Eye (tissue), 1 donor: ENCODE results near the gene SMIM24.
"Not testable (repeated sequence)": the region's sequence is repeated elsewhere in the genome, so short reads cannot be mapped to it uniquely, and the experiment has no call there.

Source experiments
- DNase-seq: peaks from one replicate; pipeline ENCODE4 v3.0.0-alpha.2; 2015

Gene SMIM24

GRCh38 chr19:3513229-3514140 lies 33.2 kb upstream of the SMIM24 start:
- DNase-seq = no peak

DNA sequence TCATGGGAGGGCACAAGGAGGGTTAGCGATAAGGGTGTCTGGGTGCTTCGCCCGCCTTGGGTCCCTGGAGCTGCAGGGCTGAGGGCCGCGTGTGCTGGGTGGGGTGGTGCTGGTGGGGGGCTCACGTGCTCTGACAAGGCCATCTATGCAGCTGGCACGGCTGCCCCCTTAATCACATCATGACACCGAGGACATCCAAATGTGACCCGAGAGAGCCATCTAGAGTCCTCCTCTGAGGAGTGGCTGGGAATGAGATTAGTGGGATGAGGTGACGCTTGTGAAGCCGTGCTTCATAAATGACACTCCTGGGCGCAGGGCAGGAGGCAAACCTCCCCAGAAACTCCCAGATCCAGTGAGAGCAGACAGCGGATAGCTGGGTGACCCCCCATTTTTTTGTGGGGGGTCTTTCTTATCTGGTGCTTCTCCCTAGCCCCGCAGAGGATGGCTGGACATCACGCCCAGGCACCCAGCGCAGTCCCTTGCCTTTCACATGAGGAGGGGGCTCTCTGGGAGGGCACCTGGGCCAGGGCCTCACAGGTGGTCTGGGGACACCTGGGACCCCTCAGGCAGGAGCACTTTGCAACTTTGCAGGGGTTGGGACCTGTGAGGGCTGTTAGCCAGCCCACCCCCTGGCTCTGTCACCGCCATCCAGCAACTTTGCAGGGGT lies 32.4 kb upstream of the SMIM24 start:
- no peak for DNase-seq

- no peak for DNase-seq
Measured at GRCh38 chr19:3511506-3512251, 31.4 kb upstream of the SMIM24 start.

DNA sequence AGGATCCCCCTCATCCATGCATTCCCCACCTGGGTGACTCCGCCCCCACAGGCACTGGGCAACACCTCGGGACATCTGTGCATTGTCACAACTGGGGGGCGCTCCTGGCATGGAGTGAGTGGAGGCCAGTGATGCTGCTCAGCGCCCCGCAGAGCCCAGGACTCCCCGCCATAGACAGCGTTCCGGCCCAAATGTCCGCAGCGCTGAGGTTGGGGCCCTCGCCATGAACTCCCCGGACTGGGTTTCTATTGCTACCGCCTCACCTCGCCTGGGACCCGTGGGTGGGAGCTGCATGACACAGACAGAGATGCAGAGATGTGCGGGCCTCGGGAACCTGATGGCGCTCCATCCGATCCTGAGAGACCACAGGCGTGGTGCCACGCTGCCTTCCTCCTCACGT lies 30.4 kb upstream of the SMIM24 start:
- no peak for DNase-seq

DNA sequence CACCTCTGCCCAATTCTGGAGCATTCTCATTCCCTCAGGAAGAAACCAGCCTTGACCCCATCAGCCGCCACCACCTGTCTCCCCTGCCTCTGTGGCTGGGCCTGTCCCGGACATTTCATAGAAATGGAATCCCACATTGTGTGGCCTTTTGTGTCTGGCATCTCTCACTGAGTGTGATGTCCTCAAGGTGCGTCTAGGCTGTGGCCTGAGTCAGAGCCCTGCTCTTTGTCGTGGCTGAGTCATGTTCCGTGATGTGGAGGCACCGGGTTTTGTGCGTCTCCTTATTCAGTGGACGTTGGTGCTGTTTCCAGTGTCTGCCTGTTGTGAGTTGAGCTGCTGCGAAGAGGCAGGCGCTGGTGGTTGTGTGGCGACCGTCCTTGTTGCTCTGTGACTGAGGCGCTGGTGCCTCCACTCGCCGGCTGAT lies 29.3 kb upstream of the SMIM24 start:
- no peak for DNase-seq

GRCh38 chr19:3508771-3509535 lies 28.6 kb upstream of the SMIM24 start:
- DNase-seq = no peak

GRCh38 chr19:3508121-3508661 lies 27.9 kb upstream of the SMIM24 start:
- DNase-seq = not testable (repeated sequence)

DNA sequence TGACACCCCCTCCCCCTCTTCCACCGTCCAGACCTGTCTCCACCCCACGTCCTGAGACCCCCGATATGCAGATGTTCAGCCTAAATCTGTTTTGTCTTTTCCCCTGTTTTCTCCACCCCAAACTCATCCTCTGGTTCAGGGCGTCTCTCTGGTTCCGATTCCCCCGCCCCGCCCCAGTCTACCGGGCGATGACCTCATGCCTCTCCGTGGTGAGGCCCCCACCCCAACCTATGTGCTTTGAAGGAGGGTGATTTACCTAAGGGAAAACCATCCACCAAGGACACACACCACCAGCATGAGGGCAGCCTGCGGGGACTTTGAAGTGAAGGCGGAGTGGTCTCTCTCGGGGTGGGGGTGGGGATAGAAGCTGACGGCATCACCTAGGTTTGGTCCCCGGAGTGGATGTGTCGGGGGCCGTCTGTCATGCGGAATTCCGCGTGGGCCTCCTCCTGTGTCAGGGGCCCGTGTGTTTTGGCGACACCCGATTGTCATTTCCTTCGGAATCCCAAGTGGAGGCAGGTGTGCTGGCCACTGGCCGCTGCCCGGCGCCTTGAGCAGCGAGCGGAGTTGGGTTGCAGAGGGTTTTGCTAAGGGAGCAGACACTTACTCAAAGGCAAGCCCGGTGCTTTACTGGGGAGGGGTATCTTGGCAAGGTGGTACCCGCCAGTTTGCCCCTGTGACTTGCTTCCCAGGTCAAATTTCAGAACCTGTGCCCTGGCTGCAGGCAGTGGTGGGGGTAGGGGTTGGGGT lies 27.2 kb upstream of the SMIM24 start:
- DNase-seq = peak; percentile 35

DNA sequence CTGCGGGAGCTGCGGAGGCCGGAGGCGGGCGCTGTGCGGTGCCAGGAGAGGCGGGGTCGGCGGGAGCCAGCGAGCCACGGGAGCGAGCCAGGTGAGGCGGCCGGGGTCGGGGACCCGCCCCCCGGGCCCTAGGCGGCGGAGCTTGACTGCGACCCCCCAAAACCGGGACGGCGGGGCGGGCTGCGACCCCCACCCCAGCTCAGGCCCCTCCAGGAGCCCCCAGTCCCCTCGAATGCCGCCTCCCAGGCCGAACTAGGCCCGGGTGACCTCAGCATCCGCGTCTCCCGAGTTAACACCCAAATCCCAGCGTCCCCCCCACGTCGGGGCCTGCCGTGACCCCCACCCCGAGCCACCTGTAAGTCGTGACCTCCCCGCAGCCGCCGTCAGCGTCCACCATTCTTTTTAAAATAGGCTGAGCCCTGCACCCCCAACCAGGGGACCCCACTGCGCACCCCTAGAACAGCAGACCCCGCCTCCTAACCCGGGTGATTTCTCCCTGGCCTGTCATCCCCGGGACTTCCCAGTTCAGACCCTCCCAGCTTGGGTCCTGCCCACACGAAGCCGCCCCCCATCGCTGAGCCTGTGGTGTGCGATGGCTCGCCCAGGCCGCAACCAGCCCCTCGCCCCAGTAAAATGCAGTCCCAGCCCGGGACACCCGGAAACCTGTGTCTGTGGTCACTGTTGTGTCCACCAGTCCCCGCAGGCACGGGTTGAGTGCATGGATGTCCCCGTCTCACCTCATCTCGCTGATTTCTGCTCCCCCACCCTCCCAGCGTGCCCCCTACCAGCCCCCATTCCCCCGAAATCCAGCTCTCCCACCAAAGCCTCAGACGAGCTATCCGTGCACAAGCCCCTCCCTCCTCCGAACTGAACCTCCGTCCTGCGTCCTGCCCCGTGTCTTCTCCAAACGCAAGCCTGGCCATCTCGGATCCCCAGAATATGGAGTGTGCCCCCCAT lies 26.3 kb upstream of the SMIM24 start:
- DNase-seq = peak; percentile 33

DNA sequence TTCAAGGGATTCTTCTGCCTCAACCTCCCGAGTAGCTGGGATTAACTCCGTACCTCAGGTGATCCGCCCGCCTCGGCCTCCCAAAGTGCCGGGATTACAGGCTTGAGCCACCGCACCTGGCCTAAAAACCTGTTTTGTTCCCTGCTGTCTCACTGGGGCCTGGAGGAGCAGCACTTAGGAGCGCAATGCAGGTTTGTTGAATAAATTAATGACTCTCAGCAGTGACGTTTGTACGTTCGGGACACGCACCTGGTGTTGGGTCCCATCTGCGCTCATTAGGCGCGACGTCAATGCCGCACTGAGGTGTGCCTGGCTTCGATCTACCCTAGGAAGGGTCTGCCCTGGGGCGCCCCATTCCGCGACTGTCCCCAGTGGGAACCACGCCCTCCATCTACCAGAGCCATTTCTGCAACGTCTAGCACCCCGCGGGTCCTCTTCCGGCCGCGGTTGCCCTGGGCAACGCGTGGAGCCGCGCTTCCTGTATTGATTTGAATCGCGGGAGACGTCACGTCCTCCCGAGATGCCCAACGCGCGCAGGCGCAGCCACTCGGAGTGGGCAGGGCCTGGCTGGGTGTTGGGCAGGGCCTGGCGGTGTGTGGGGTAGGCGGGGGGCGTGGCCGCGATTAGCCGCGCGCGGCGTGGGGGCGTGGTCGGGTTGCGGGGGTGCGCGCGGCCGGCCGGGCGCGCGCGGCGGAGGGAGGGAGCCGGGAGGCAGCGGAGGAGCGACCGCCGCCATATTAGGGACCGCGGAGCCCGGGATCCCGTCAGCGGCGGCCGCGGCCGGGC lies 25.5 kb upstream of the SMIM24 start, which contains the start of gene FZR1:
Gene FZR1, plus strand, starts transcription at position 714 of the 786 bp plus-strand sequence. CDS start 16,679 bp downstream, outside the sequence.
- peak; percentile 99 for DNase-seq

DNA sequence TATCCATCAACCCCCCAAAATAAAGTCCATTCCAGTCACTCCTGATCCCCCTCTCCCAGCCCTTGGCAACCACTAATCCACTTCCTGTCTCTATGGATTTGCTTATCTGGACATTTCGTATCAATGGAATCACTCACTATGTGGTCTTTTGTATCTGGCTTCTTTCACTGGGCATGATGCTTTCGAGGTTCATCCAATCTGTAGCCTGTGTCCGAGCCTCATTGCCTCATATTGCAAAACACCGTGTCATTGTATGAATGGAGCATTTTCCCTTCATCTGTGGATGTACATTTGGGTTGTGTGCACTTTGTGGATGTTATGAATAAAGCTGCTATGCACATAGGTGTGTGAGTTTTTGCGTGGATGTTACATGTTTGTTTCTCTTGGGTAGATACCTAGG lies 24.4 kb upstream of the SMIM24 start:
- no peak for DNase-seq

- DNase-seq = no peak
Measured at GRCh38 chr19:3503036-3503572, 22.8 kb upstream of the SMIM24 start.

DNA sequence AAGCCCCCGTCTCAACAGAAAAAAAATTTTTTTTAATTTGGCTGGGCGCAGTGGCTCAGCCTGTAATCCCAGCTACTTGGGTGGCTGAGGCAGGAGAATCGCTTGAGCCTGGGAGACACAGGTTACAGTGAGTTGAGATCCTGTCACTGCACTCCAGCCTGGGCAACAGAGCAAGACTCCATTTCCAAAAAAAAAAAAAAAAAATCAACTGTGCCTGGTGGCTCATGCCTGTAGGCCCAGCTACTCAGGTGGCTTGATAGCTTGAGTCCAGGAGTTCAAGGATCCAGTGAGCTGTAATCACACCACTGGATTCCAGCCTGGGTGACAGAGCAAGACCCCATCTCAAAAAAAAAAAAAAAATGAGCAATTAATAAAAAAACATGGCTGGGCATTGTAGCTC lies 21.5 kb upstream of the SMIM24 start:
- no peak for DNase-seq

GRCh38 chr19:3500429-3501101 lies 20.2 kb upstream of the SMIM24 start, which contains the start of gene DOHH:
DOHH (minus strand) TSS chr19:3500674; CDS start chr19:3496814, 3,860 bp downstream.
- DNase-seq = peak; percentile 99

GRCh38 chr19:3499738-3500428 lies 19.6 kb upstream of the SMIM24 start:
- DNase-seq = no peak

- DNase-seq = no peak
Measured at GRCh38 chr19:3497757-3498520, 17.6 kb upstream of the SMIM24 start.
